GM12878 (cell line): ENCODE data around the gene OSBPL5. TPM values are rescaled to one million over a fixed set of nuclear protein-coding genes. Genes with fewer than 3 reads are reported as not detected.

Source experiments
- ATAC-seq: fragments of 200-7000 bp; cut with Tn5 transposase; 3 replicates; pipeline ENCODE4 v1.9.1; 2020; ENCODE audit warnings: mild to moderate bottlenecking, moderate library complexity
- BruUV-seq: library from RNA; stranded (reverse); fragments of 400-500 nt; replicated peaks from 2 replicates; lab custom pipeline; 2021; lab: Mats Ljungman, UMichigan
- CTCF ChIA-PET: fragments of 300-600 bp; sonication (Branson Sonifier 250); formaldehyde crosslinking; extraction: SDS; loops from one replicate; lab custom pipeline; 2021; ENCODE audit warnings: inconsistent platforms; lab: Yijun Ruan, JAX
- POLR2A ChIA-PET: fragments of 350-600 bp; formaldehyde crosslinking; extraction: SDS; loops from one replicate; lab custom pipeline; 2021; ENCODE audit warnings: inconsistent platforms; lab: Charles Lee
- RAD21 ChIA-PET: fragments of 300-600 bp; sonication (Branson Sonifier 250); formaldehyde crosslinking; loops from one replicate; lab custom pipeline; 2023; ENCODE audit warnings: antibody characterized with exemption; ENCODE audit not compliant: unreplicated experiment; lab: Charles Lee
- SMC1A ChIA-PET: fragments of 300-600 bp; sonication (Branson Sonifier 250); formaldehyde crosslinking; loops from one replicate; lab custom pipeline; 2023; ENCODE audit not compliant: unreplicated experiment, uncharacterized antibody; lab: Charles Lee
- DNase-seq: peaks from one replicate; pipeline ENCODE4 v3.0.0-alpha.2; 2011; ENCODE audit warnings: low read depth, low spot score
- FAIRE-seq: peaks from 3 replicates; lab custom pipeline; 2011; peaks lifted over from hg19 to GRCh38; lab: Jason Lieb, UNC
- H2AFZ ChIP-seq: 2 replicates; pipeline ENCODE4 v1.6.0; 2011; ENCODE audit warnings: low read depth, low read length, control low read depth; ENCODE audit not compliant: control insufficient read depth
- H3K27ac ChIP-seq: 2 replicates; pipeline ENCODE4 v1.5.1; 2011; ENCODE audit warnings: control low read depth; ENCODE audit not compliant: control insufficient read depth, insufficient read depth
- H3K27me3 ChIP-seq, 2 experiments: replicated peaks in 1 of 2; 2 replicates each; pipeline versions ENCODE4 v1.6.0 to v1.6.1; 2011; ENCODE audit warnings: low read length in 1 of 2; ENCODE audit not compliant: control insufficient read depth in 2 of 2, insufficient read depth in 2 of 2
- H3K36me3 ChIP-seq, 2 experiments: 2 replicates each; pipeline ENCODE4 v1.5.1; 2011; ENCODE audit warnings: low read length in 1 of 2; ENCODE audit not compliant: control insufficient read depth in 2 of 2, insufficient read depth in 2 of 2
- H3K4me1 ChIP-seq: 2 replicates; pipeline ENCODE4 v1.6.1; 2011; ENCODE audit warnings: mild to moderate bottlenecking, low read length, moderate library complexity, mixed read lengths; ENCODE audit not compliant: control insufficient read depth, insufficient read depth
- H3K4me2 ChIP-seq: 2 replicates; pipeline ENCODE4 v1.6.0; 2011; ENCODE audit warnings: control low read depth; ENCODE audit not compliant: control insufficient read depth, insufficient read depth
- H3K4me3 ChIP-seq: fragments of 200-600 bp; sonication (generic); 2 replicates; pipeline ENCODE4 v1.5.1; 2016
- H3K79me2 ChIP-seq: 2 replicates; pipeline ENCODE4 v1.6.0; 2011; ENCODE audit warnings: low read length; ENCODE audit not compliant: control insufficient read depth, insufficient read depth
- H3K9ac ChIP-seq: 2 replicates; pipeline ENCODE4 v1.8.0; 2011; ENCODE audit warnings: low read length, control low read depth, mixed read lengths; ENCODE audit not compliant: control insufficient read depth, insufficient read depth
- H3K9me3 ChIP-seq: replicated peaks from 3 replicates; pipeline ENCODE4 v1.5.1; 2011; ENCODE audit warnings: mild to moderate bottlenecking, low read length; ENCODE audit not compliant: control insufficient read depth, insufficient read depth
- H4K20me1 ChIP-seq: 2 replicates; pipeline ENCODE4 v1.6.0; 2011; ENCODE audit not compliant: control insufficient read depth, insufficient read depth
- ATF2 ChIP-seq: IDR thresholded peaks from 2 replicates; pipeline ENCODE4 v1.6.1; 2012; ENCODE audit warnings: low read length, inconsistent platforms
- BRCA1 ChIP-seq: IDR thresholded peaks from 2 replicates; pipeline ENCODE4 v1.6.1; 2011; ENCODE audit warnings: low read depth, low read length, improper control_type of control experiment
- CREM ChIP-seq: IDR thresholded peaks from 2 replicates; pipeline ENCODE4 v1.6.1; 2014; ENCODE audit warnings: antibody characterized with exemption, low read depth
- CTCF ChIP-seq, 3 experiments: IDR thresholded peaks in 2 of 3; conservative IDR thresholded peaks in 1 of 3; 2 replicates each; pipeline ENCODE4 v1.5.1; 2011; ENCODE audit warnings: low read depth in 3 of 3, low read length in 3 of 3, mild to moderate bottlenecking in 3 of 3, control low read depth in 2 of 3, moderate library complexity in 2 of 3, inconsistent platforms in 1 of 3, mixed read lengths in 1 of 3; ENCODE audit not compliant: control insufficient read depth in 2 of 3, insufficient read depth in 1 of 3; ENCODE audit errors: extremely low read depth in 1 of 3
- E4F1 ChIP-seq: fragments of 450-650 bp; IDR thresholded peaks from 2 replicates; pipeline ENCODE4 v1.6.1; 2018; ENCODE audit warnings: borderline replicate concordance, mild to moderate bottlenecking; ENCODE audit not compliant: partially characterized antibody
- FOXM1 ChIP-seq: IDR thresholded peaks from 2 replicates; pipeline ENCODE4 v1.6.1; 2012; ENCODE audit warnings: low read depth, mild to moderate bottlenecking, inconsistent platforms, low read length, moderate library complexity
- HDAC6 ChIP-seq: fragments of 200-600 bp; sonication (generic); IDR thresholded peaks from one replicate; pipeline ENCODE4 v1.8.0; 2017; ENCODE audit warnings: antibody characterized with exemption; ENCODE audit not compliant: unreplicated experiment
- MAX ChIP-seq: IDR thresholded peaks from 2 replicates; pipeline ENCODE4 v1.6.1; 2012; ENCODE audit warnings: low read depth, low read length, improper control_type of control experiment
- NR2C2 ChIP-seq: IDR thresholded peaks from 2 replicates; pipeline ENCODE4 v1.6.1; 2011; ENCODE audit warnings: borderline replicate concordance, low read depth; ENCODE audit not compliant: control insufficient read depth, insufficient read length
- RBBP5 ChIP-seq: fragments of 200-600 bp; sonication (generic); conservative IDR thresholded peaks from 2 replicates; pipeline ENCODE4 v1.6.1; 2016
- RELA ChIP-seq: fragments of 450-650 bp; IDR thresholded peaks from 2 replicates; pipeline ENCODE4 v1.8.0; 2014; ENCODE audit warnings: borderline replicate concordance; ENCODE audit not compliant: partially characterized antibody
- TARDBP ChIP-seq: IDR thresholded peaks from 2 replicates; pipeline ENCODE4 v1.6.1; 2016; ENCODE audit warnings: borderline replicate concordance
- ZNF687 ChIP-seq: fragments of 450-650 bp; IDR thresholded peaks from 2 replicates; pipeline ENCODE4 v1.6.1; 2017; ENCODE audit warnings: mild to moderate bottlenecking, moderate library complexity
- WGBS: methylation state at CpG from one replicate; pipeline ENCODE4 v1.1.6; 2016; ENCODE audit warnings: low lambda C conversion rate; ENCODE audit not compliant: insufficient replicate concordance, insufficient coverage; ENCODE audit errors: missing lambda C conversion rate; 5-methylcytosine and 5-hydroxymethylcytosine counted together
- in situ Hi-C: fragments of 300-500 bp; cut with MboI; formaldehyde crosslinking; loops from 9 replicates; pipeline ENCODE4 v1.14.3; 2018; ENCODE audit warnings: mixed read lengths
- intact Hi-C: fragments of 100-400 bp; cut with micrococcal nuclease; formaldehyde crosslinking; loops from one replicate; pipeline ENCODE4 v1.14.2; 2022; ENCODE audit not compliant: unreplicated experiment
- polyA plus RNA-seq, 11 experiments: library from polyadenylated mRNA; depleted of rRNA in 4 of 11; unstranded in 6 of 11; stranded (reverse) in 5 of 11; fragments of >200 nt; fragmentation: Nextera tagmentation in 4 of 11; fragmentation: Illumina TruSeq in 1 of 11; extraction: Ambion mirVana in 4 of 11; extraction: Trizol in 1 of 11; gene quantifications; 1 replicate in 1 of 11; 2 replicates in 10 of 11; pipeline versions ENCODE4 v1.2.1 to v1.2.3, GENCODE V29; 2011 to 2016; ENCODE audit warnings: inconsistent platforms in 2 of 11, missing spikeins in 2 of 11, low read depth in 1 of 11
- total RNA-seq, 4 experiments: library from RNA; depleted of rRNA in 3 of 4; stranded (reverse); fragments of >200 nt in 3 of 4; fragmentation: Illumina TruSeq in 1 of 4; extraction: Trizol in 1 of 4; gene quantifications; 2 replicates each; pipeline versions ENCODE4 v1.2.1 to v1.2.3, GENCODE V29; 2013 to 2021

Gene OSBPL5
- total and polyA plus RNA-seq, 10 of the 15 experiments (the other 5 are each of a cell fraction or from before 2014, with no cell fraction given): not detected

- Histone ChIP-seq H4K20me1 (no peaks in the 10 kb centered on the region), H3K4me1 (no peaks in the 10 kb centered on the region), H3K27me3 (peaks cover 0 to 2% of the 10 kb centered on the region in 2 experiments; a peak in 1 of 4 replicates), H3K27ac (no peak overlapping the region), H3K9me3 (no peaks in the 10 kb centered on the region), H3K79me2 (no peaks in the 10 kb centered on the region), H2AFZ (no peak overlapping the region), H3K4me3 (no peak overlapping the region), H3K36me3 (no peaks in the 10 kb centered on the region), H3K9ac (no peak overlapping the region), H3K4me2 (no peak overlapping the region)
- WGBS: 29% methylated on average over 23 of the region's 24 CpGs
- CTCF ChIA-PET: no interaction called here
- SMC1A ChIA-PET: no interaction called here
- RAD21 ChIA-PET: no interaction called here
- POLR2A ChIA-PET: interaction anchor here (1.0 kb wide), 1 partner anchor 29 kb away, joined by 4 read pairs; no protein-coding TSS in a partner anchor
- no peak for TF ChIP-seq FOXM1
- TF ChIP-seq TARDBP: no peak
- no peak for TF ChIP-seq E4F1
- no peak for TF ChIP-seq RBBP5
- TF ChIP-seq BRCA1: no peak
- TF ChIP-seq MAX: no peak
- no peak for TF ChIP-seq NR2C2
- no peak for TF ChIP-seq HDAC6
- TF ChIP-seq RELA: no peak
- TF ChIP-seq CREM: no peak
- TF ChIP-seq ZNF687: no peak
- no peak for TF ChIP-seq CTCF (IDR thresholded peaks at IDR 0.05 in 2 of 3, conservative IDR thresholded peaks at IDR 0.05 in 1 of 3; ENCODE audit: control insufficient read depth in 2 of 3, extremely low read depth in 1 of 3, insufficient read depth in 1 of 3, low read depth in 3 of 3, low read length in 3 of 3)
- TF ChIP-seq ATF2: no peak
- BruUV-seq: no TSS peak
- ATAC-seq (no peak), FAIRE-seq (no peak), DNase-seq (no peak)
- in situ Hi-C loops (no loop called here), intact Hi-C loops (no loop called here)
Observed at GRCh38 chr11:3213659-3214419, 48.7 kb upstream of the OSBPL5 start.
